ENCODE measurements around the gene PDE3A. TPM values are rescaled to one million over a fixed set of nuclear protein-coding genes. Genes with fewer than 3 reads are reported as not detected.
A peak's percentile ranks its signal among the peaks of the same experiment; 100 is the strongest.

The PDE3A gene
- total RNA-seq, 1 donor from 2014 or later = 0.56 TPM

DNA sequence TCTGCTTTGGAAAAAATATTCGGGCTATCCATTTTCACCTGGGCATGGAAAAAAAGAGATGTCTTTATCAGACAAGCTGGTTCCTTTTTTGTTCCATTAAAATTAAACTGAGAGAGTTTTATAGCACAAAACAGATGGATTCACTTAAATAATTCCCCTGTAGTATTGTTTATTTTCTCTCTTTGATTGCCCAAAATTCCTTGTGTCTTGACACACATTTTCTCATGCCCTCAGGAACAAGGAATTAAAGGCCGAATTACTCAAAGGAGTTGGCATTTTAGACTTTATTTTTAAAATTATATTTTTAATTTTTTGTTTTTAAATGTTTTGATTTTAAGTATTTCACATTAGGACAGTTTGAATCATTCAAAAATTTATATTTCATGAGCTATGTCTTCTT, 257.2 kb downstream of the PDE3A start:
- no peak for ATAC-seq

DNA sequence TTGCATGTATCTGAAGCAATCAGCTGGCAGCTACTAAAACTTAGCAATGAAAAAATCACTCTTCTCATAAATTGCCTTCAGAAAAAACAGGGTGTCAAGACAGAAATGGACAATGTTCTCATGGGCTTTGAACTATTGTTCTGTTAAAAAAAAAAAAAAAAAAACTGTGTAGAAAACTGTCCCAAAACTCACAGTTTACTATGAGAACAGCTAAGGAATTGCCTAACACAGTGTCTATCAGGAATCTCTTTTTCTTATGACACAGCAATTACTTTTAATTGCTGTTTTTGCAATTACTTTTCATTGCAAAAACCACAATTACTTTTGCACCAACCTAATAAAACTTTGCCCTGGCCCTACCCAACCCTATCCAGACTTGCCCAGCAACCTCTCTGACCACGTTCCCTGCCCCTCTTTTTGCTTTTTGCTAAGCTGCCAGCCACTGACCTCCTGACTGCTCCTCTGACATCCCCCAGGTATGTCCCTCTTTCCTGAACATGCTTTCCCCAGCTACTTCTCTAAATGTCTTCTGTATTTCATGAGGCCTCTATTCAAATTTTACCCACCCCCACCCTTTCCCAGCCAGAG, 258.8 kb downstream of the PDE3A start:
- ATAC-seq = no peak

DNA sequence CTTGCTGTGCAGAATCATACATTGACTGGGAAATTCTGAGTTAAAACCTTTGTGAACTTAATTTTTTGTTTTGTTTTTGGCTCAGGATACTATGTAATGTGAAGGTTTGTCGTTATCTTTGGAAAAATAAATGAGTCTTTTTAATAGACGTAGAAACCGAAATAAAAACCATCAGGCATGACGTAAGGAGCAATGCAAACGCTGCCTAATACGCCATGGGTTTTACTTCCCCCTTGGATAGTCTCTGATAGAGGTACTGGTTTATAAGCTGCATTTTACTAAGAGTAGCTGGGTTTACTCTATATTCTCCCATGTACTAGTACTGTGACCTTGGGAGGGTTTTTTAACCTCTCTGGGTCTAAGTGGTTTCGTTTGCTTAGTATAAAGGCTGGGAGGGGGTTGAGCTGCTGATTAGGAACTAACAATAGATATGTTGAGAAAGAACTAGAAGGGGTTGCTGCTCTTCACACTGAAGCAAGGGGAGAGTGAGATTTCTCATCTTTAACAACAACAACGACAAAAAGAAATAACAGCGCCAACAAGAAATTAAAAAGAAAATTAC, 260.0 kb downstream of the PDE3A start:
- no peak for ATAC-seq

DNA sequence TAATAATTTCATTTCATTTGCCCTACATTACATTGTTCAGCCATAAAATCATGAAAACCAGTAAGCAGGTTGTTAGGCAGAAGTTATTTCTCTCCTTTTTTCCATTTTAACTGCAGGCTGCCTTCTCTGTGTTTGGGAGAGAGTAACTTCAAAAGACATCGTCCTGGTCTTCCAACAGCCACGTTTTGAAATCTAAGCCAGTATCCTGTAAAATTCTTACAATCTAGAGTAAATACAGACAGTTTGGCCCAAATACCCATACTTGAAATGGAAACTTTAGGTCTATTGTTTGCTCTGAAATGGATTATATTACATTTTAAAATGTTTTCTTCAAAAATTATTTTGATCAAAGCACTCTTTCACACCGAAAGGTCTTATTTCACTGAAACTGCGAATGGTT, 260.7 kb downstream of the PDE3A start:
- no peak for ATAC-seq

DNA sequence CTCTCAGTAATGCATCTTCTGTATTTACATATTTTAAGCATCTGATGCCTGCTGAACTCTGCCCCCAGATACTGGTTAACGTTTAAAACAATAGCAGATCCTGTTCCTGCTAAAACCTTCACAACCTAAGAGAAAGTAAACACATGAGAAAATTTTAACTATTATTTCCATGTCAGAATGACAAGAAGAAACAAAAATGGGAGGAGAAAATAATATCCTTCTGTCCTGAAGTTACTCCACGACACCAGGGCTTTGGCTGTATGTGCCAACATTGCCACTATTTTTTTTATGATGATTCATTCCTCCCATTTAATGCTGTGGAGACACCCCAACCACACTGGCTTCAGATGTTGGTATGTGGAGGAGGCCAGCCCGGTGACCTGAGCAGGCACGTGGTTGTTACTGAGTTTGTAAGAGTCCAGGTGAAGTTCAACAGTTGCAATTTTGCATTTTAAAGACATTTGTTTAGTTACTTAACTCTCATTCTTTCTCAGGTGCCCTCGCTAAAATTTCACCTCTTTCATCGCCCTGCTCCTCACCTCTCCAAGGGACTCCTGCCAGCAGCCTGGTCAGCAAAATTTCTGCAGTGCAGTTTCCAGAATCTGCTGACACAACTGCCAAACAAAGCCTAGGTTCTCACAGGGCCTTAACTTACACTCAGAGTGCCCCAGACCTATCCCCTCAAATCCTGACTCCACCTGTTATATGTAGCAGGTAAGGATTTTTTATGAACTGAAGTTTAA, 261.2 kb downstream of the PDE3A start:
- peak; percentile 59 for ATAC-seq

DNA sequence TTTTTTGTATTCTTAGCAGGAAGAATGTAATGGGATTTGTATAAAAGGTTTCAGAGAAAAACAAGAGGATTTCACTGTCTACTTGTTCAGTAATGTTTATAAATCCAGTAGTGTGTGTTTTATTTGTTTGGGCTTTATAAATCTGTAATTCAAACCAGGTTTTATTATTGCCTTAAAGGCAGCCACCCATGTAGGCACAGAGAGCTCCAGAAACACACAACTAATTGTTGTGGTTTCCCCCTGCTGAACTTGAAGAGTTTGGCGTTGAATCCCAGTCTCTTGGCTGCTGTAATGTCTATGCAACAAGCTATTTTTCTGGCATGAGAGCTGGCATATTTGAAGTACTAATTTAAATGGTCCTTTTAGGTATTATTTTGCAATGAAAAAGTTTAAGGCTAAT, 263.4 kb downstream of the PDE3A start:
- no peak for ATAC-seq

DNA sequence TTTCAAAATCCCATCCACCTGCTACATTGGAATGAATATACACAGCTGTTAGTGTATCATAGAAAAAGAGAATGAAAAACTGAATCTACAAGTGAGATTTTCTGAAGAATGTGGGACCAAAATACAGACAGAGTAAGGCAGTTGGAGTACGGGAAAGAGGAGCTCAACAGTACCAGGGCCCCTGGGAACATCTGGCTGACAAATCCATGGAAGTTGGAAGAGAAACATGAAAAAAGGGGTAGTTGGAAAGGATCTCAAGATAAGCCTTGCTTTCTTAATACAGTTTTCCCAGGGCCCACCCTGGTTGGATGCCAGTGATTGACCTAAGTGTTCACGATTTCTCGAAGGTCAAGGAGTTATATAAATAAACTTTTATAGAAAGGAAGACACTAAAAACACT, 272.8 kb downstream of the PDE3A start:
- no peak for ATAC-seq

DNA sequence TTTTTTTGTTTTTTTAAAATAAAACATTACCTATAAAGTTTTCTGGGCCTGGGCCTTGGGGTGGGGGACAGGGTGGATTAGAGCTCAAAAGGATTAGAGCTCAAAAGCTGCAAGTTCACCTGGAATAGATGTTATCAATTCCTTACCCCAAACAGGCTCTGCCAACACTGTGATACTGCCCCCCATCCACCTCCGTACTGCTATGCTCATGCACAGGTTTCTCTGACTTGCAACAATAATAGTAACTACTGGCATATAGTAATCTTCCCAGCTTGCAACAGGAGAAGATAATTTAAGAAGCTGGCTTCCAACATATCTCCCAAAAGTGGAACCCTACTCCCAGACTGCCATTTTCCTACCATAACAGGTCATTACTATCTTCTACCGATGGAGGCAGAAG, 275.5 kb downstream of the PDE3A start:
- no peak for ATAC-seq

DNA sequence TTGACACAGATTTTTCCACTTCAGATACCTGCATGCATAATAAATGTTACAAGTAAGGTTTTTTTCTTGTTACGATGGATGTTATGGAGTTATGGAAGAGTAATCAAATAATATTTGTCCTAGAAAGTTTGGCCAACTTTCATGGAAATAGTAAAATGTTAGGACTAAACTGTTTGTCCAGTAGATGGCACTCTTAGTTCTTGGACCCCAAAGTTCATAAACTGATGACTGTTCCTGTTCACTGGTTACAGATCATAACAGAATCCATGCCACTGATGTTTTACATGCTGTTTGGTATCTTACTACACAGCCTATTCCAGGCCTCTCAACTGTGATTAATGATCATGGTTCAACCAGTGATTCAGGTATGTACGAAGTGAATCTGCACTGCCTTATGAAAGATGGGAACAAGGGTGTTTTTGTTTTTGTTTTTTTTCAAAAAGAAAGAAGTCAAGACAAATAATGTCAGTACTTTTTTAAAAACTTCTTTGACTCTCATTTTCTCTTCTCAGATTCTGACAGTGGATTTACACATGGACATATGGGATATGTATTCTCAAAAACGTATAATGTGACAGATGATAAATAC, 278.0 kb downstream of the PDE3A start:
- ATAC-seq = no peak

DNA sequence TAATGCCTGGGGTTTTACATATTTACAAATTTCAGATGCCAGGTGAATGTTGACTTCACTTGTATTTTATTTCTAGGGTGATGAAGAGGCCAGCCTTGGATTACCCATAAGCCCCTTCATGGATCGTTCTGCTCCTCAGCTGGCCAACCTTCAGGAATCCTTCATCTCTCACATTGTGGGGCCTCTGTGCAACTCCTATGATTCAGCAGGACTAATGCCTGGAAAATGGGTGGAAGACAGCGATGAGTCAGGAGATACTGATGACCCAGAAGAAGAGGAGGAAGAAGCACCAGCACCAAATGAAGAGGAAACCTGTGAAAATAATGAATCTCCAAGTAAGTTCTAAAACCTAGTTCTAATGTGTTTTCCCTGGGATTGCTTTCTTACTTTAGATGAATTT, 285.5 kb downstream of the PDE3A start:
- ATAC-seq = no peak

DNA sequence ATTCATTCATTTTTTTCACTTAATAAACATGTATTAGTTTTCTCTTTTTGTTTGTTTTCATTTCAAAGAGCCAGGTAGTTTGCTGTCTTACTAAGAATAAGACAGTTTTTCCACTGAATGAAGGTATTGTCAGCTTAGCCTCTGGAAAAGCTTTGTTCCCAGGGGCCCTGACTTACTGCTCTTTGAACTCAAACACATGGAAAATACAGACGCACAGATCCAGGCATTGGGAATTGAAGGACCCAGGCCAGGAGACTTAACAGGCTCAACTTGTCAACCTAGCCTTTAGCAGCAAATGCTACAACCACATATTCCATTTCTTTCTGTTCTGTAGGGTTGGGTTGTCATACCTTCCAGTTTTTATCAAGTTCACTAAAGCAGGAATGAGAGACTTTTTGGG, 288.3 kb downstream of the PDE3A start:
- no peak for ATAC-seq

DNA sequence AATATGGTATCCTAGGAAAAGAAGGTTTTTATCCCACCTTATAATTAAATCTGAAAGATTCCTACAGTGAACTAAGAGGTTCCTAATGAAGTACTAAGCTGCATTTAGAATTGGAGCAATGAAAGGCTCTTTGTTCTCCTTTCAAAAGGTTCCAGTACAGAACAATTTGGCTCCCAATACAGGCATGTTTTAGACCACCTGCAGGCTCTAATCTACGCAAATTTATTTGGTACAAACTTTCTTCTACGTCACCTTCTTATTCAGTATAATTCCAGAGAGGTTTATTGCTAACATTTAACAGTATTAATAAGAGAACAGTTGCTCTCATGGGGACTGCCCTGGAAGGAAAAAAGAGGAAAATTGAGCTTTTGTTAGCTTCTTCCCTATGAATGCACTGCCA, 289.2 kb downstream of the PDE3A start:
- ATAC-seq = no peak

DNA sequence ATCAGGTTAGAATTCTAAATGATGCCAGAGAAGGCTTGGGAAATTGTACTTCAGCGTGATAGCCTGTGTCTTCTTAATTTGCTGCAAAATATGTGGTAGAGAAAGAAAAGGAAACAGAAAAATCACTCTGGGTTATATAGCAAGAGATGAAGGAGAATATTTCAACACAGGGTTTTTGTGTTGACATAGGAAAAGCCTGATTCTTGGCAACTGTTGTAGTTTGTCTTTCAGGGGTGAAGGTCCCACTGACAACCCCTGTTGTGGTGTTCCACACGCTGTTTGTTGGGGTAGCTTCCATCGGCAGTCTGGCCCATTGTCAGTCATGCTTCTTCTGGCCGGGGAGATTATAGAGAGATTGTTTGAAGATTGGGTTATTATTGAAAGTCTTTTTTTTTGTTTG, 313.0 kb downstream of the PDE3A start:
- ATAC-seq = no peak

DNA sequence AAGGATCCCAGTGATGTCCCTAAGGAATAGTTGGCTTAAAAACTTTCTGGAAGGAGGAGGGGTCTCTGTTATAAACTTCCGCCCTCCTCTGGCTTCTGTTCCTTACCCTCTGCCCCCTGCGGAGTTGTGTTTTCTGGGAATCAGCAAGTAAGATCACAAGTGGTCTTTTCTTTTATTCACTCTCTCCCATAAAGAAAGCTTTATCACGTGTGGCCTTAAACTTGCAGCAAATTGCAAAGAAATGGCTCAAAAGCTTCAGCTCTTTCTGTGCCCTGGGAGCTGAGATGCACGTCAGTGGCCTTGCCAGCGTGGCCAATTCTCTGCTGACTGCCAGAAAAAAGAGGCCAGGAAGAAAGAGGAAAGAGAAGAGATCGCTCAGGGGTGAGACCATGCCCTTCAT, 326.9 kb downstream of the PDE3A start, which contains the start of gene SLCO1C1:
Gene SLCO1C1, plus strand, starts transcription at position 101 of the 400 bp plus-strand sequence. CDS start 4,245 bp downstream, outside the sequence.
- no peak for ATAC-seq

DNA sequence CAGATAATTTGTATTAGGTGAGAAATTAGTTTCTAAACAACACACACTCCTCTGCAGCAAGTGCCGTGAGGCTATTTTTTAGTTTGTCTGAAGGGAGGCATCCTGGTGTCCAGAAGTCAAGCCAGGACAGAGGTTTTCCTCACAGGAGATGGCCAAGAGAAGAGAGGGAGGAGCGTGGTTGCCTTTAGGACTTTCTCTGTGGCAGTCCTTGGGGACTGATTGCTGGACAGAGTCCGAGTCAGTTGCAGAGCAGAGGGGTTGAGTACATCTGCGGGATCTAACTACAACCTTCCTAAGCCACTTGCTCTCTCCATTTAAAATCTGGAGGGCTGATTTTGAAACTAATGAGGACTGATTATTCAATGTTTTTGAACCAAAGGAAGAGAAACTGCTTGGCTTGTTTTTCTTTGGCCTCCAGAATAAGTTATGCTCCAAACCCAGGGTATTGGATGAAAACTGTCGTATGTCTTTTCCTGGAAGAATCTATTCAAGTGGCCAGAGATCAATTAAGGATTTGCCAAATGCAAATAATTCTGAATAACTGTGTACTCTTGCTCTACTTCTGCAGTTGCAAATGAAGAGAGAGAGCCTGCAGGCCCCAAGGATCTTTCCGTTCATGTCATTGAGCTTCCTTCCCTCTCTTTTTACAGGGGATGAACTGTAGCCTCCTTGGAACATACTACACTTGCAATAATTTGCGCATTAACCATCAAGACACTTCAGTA, 328.0 kb downstream of the PDE3A start:
- no peak for ATAC-seq

DNA sequence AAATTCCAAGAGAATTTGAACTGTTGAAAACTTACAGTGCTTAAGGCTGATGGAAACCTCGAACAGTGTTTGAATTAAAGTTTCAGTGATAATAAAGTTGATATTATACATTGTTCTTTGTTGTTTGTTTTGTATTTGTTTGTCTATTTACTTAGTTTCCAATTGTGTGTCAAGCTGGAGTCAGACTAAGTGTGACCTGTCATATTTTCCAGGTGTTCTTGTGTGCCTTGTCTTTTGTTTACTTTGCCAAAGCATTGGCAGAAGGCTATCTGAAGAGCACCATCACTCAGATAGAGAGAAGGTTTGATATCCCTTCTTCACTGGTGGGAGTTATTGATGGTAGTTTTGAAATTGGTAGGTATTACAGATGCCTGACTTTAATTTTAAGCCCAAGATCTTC, 332.8 kb downstream of the PDE3A start:
- ATAC-seq = no peak

DNA sequence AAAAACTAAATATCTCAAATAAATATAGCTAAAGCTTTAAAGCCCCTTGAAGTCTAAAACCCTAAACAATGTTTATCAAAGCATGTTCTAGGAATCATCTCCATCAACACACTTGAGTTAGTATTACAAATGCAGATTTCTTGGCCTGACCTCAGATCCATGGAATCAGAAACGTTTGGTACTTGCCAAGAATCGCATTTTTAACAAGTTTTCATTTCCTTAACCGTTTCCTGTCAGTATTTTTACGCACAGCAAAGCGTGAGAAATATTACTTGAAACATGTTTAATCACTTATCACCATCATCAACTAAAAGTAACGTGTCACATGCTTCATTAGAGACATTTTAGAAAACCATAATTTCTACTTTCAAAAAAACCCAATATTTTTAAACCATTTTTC, 336.5 kb downstream of the PDE3A start:
- no peak for ATAC-seq

DNA sequence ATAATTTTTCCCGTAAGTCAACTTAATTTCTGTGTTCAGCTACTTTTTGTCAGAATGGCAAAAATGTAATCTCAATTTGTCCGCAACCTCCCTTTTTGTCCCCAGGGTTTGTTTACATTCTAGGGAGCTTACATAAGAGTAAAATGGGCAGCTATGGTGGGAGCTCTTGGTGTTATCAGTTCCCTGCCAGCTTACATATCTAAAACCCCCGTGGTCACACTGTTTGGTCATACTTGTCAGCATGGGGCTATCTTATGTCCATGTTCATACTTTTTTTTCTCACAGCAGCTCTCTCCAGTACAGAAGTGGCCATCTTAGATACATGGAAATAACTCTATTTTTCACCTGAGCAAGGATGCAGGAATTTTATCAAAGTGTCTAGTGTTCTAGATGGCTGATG, 343.5 kb downstream of the PDE3A start:
- no peak for ATAC-seq

DNA sequence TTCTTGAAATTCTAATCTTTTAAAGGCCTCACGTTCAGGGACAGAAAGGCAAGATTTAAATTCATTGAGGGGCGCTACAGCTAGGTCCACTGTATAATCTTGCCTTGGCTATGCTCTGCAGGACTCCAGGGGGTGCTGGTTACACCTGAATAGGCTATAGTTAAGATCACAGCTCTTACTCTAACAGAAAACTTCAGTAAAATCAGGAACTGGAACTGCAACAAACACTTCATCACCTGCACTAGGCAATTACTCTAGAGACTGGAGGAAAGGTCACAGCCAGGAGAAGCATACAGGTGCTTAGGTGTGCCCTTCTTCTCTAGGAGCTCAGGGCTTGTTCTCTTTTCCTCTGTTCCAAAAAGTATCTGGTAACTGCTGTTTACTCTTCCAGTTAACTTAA, 347.7 kb downstream of the PDE3A start:
- ATAC-seq = no peak

DNA sequence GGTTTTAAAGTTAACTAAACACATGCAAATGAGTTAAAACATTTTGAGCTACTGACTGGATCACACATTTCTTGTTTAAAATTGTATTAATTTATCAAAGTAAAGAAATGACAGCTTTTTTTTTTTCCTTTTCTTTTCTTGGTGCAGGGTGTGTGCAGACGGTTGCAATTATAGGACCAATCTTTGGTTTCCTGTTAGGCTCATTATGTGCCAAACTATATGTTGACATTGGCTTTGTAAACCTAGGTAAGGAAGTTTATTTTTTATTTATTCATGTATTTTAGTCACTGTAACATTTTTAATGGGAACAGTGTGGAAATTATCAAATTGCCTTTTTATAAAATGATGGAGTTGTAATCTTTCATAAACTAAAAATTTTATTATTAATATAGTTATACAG, 348.6 kb downstream of the PDE3A start:
- no peak for ATAC-seq

DNA sequence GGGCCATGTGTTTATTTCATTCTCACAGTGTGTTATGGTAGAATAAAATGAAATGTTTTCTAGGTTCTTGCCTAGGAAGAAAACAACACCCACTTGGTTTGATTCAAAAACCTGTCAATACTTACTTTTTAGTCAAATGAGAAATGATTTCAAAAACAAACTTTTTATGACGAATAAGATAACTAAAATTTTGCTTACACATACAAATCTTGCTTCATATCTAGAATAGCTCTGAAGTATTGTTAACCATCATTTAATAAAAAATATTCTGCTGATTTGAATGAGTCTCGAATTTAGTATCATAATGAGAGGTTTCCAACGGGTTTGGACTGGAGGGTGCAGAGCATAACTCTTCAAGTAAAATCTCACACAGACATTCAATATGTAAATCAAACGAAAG, 350.0 kb downstream of the PDE3A start:
- ATAC-seq = no peak

DNA sequence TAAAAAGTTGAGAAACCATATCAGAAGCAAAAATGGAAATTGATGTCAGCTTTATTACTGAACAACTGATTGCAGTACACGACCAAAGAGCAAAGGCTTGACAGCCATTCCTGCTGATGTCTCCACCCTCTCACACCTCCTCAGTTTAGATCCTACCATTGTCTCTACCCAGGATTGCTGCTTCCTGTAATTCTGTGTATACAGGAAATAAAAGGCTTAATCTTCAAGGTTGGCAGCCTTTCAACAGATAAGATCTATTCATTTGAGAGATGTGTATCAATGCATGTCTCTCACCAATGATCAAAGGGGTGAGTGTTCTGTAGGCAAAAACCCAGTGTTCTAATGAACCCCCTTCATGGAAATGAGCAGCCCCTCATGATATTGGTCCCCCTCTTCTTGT, 353.8 kb downstream of the PDE3A start:
- no peak for ATAC-seq

DNA sequence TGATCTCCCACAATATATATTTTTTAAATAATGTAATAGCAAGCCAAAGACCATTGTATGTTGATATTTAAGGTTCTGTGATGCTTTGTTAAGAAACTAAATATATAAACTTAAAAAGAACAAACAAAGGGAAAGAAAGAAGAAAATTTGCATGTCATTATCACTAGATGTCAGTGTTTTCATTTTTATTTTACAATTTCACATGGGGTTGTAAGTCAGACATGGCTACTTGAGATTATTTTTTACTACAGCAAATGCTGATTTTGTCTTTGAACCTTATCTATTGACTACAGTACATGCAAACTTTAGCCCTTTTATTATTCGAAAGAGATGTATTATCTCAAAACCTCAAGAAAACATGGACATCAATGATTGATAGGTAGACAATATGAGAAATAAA, 362.9 kb downstream of the PDE3A start:
- ATAC-seq = no peak

Data from esophagus mucosa (tissue), 1 donor.